NT2/D1 (cell line): ENCODE results near the gene UGT1A1.

Source experiments
- SUZ12 ChIP-seq: IDR thresholded peaks from 2 replicates; pipeline ENCODE4 v1.6.1; 2011; ENCODE audit not compliant: insufficient read length, insufficient read depth; ENCODE audit errors: extremely low read depth
- YY1 ChIP-seq: IDR thresholded peaks from 2 replicates; pipeline ENCODE4 v1.6.1; 2011; ENCODE audit not compliant: insufficient read length, insufficient read depth
- ZNF274 ChIP-seq: IDR thresholded peaks from 2 replicates; pipeline ENCODE4 v1.6.1; 2011; ENCODE audit warnings: mild to moderate bottlenecking, low read depth, low read length

DNA sequence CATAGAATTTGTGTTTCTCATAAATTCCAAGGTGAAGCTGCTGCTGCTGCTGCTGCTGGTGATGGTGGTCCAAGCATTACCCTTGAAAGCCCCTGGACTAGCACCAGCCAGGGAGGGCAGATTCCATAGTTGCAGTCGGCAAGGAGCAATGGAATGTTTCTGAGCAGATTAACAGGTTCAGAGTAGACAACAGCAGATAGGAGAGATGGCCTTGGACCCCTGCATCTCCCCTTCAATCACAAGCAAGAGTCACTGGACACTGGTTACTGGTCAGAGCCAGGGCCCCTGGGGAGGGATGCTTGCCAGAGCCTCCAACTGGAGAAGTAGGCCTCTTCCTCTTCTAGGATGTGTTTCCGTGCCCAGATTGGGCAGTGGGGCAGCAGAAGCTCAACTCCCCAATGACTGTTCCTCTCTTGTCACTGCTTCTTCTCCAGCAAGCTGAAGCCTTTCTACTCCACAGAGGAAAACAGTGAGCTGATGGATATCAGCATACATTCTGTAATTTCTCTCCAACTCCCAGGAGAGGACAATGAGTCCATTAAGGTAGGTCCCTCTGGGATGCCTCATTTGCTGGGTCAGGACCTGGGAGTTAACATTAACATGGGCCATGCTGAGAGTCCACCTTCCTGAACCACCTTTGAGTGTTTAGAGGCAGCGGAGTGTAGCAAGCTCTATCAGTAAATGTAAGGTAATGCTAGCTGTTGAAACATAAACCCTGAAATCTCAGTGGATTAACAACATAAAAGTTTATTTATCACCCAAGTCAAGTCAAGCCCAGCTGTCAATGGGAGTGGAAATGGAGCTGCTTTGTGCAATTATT is 53.4 kb downstream of the UGT1A1 start:
- no peak for TF ChIP-seq ZNF274
- no peak for TF ChIP-seq SUZ12
- no peak for TF ChIP-seq YY1
